22Rv1 (cell line): Measurements from ENCODE around the gene HYDIN.

Experiments used
- ZFX ChIP-seq: fragments of 450-650 bp; IDR thresholded peaks from 2 replicates; pipeline ENCODE4 v1.6.1; 2017; ENCODE audit warnings: antibody characterized with exemption, borderline replicate concordance
- TF ChIP-seq, protein P1 (sequence below): fragments of 450-650 bp; IDR thresholded peaks from 2 replicates; pipeline ENCODE4 v1.5.1; 2017; ENCODE audit warnings: mild to moderate bottlenecking

GRCh38 chr16:70765491-70765890 is 465.0 kb downstream of the HYDIN start:
- TF ChIP-seq, protein P1, sequence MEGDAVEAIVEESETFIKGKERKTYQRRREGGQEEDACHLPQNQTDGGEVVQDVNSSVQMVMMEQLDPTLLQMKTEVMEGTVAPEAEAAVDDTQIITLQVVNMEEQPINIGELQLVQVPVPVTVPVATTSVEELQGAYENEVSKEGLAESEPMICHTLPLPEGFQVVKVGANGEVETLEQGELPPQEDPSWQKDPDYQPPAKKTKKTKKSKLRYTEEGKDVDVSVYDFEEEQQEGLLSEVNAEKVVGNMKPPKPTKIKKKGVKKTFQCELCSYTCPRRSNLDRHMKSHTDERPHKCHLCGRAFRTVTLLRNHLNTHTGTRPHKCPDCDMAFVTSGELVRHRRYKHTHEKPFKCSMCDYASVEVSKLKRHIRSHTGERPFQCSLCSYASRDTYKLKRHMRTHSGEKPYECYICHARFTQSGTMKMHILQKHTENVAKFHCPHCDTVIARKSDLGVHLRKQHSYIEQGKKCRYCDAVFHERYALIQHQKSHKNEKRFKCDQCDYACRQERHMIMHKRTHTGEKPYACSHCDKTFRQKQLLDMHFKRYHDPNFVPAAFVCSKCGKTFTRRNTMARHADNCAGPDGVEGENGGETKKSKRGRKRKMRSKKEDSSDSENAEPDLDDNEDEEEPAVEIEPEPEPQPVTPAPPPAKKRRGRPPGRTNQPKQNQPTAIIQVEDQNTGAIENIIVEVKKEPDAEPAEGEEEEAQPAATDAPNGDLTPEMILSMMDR = no peak
- no peak for TF ChIP-seq ZFX
